KMS-11 (cell line): ENCODE measurements around the gene NUMA1.

Experiments
- H2AFZ ChIP-seq: fragments of 200-600 bp; sonication (generic); 2 replicates; pipeline ENCODE4 v1.6.1; 2016; ENCODE audit warnings: antibody characterized with exemption, mixed run types, low read depth
- H3K27ac ChIP-seq: fragments of 200-600 bp; sonication (generic); 2 replicates; pipeline ENCODE4 v1.6.1; 2016; ENCODE audit warnings: mild to moderate bottlenecking, mixed run types
- H3K27me3 ChIP-seq: fragments of 200-600 bp; sonication (generic); 2 replicates; pipeline ENCODE4 v1.6.1; 2017; ENCODE audit warnings: mild to moderate bottlenecking, low read depth, mixed run types, moderate library complexity; ENCODE audit not compliant: insufficient read depth
- H3K36me3 ChIP-seq: fragments of 200-600 bp; sonication (generic); 2 replicates; pipeline ENCODE4 v1.6.1; 2017; ENCODE audit warnings: mild to moderate bottlenecking, mixed run types; ENCODE audit not compliant: insufficient read depth
- H3K4me1 ChIP-seq: fragments of 200-600 bp; sonication (generic); 2 replicates; pipeline ENCODE4 v1.6.1; 2016; ENCODE audit warnings: mild to moderate bottlenecking, low read depth, mixed run types; ENCODE audit not compliant: poor library complexity, severe bottlenecking
- H3K4me2 ChIP-seq: fragments of 200-600 bp; sonication (generic); 2 replicates; pipeline ENCODE4 v1.7.0; 2016; ENCODE audit warnings: mild to moderate bottlenecking, mixed run types
- H3K4me3 ChIP-seq: fragments of 200-600 bp; sonication (generic); IDR thresholded peaks from 2 replicates; pipeline ENCODE4 v1.6.1; 2017; ENCODE audit warnings: low read depth, low read length, mixed read lengths; ENCODE audit not compliant: insufficient read depth
- H3K79me2 ChIP-seq: fragments of 200-600 bp; sonication (generic); 2 replicates; pipeline ENCODE4 v1.6.1; 2016; ENCODE audit warnings: low read depth, mixed run types; ENCODE audit not compliant: insufficient read depth
- H3K9ac ChIP-seq: fragments of 200-600 bp; sonication (generic); 2 replicates; pipeline ENCODE4 v1.6.1; 2016; ENCODE audit warnings: mild to moderate bottlenecking, mixed run types
- H4K20me1 ChIP-seq: fragments of 200-600 bp; sonication (generic); 2 replicates; pipeline ENCODE4 v1.6.1; 2016; ENCODE audit warnings: mild to moderate bottlenecking, mixed run types; ENCODE audit not compliant: insufficient read depth
- TF ChIP-seq, protein P1 (sequence below): fragments of 200-600 bp; sonication (generic); conservative IDR thresholded peaks from 2 replicates; pipeline ENCODE4 v1.6.1; 2017; ENCODE audit warnings: low read depth, mild to moderate bottlenecking, antibody characterized with exemption, low read length, moderate library complexity, mixed read lengths

NUMA1 gene

GRCh38 chr11:71955898-71956456, 124.4 kb downstream of the NUMA1 start:
- Histone ChIP-seq H2AFZ (no peak overlapping the region), H3K79me2 (no peaks in the 10 kb centered on the region), H3K9ac (no peak overlapping the region), H3K4me2 (no peak overlapping the region), H3K27ac (no peak overlapping the region), H3K27me3 (no peaks in the 10 kb centered on the region), H3K4me3 (no peak overlapping the region), H3K4me1 (no peaks in the 10 kb centered on the region), H3K36me3 (no peaks in the 10 kb centered on the region), H4K20me1 (no peaks in the 10 kb centered on the region; the same call in 1 of the 2 replicates)
- TF ChIP-seq, protein P1, sequence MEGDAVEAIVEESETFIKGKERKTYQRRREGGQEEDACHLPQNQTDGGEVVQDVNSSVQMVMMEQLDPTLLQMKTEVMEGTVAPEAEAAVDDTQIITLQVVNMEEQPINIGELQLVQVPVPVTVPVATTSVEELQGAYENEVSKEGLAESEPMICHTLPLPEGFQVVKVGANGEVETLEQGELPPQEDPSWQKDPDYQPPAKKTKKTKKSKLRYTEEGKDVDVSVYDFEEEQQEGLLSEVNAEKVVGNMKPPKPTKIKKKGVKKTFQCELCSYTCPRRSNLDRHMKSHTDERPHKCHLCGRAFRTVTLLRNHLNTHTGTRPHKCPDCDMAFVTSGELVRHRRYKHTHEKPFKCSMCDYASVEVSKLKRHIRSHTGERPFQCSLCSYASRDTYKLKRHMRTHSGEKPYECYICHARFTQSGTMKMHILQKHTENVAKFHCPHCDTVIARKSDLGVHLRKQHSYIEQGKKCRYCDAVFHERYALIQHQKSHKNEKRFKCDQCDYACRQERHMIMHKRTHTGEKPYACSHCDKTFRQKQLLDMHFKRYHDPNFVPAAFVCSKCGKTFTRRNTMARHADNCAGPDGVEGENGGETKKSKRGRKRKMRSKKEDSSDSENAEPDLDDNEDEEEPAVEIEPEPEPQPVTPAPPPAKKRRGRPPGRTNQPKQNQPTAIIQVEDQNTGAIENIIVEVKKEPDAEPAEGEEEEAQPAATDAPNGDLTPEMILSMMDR = no peak
